Measurements from ENCODE around the gene GPR108.

GPR108 gene

DNA sequence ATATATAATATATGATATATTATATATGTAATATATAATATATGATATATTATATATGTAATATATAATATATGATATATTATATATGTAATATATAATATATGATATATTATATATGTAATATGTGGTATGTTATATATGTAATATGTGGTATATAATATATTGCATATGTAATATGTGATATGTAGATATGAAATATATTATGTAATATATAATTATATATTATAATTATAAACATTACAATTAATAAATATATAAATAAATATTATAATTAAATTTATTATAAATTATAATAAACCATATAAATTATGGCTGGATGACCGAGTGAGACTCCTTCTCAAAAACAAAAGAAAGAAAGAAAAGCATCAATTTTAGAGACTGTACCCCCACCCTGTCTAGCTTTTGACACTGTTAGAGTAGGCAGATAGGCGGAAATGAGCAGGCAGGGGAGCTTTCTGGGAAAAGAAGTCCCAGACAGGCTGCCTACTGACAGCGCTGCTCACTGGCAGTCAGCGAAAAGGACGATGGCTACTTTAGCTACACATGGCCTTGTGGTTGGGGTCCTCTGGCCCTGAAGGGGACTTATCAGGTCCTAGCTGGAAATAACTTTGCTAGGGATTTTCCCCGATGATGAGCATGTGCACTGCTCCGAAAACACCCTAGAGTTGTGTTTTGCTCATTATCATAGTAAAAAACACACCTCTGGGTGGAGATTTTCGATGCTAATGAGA, 36.6 kb downstream of the GPR108 start:
- no peak for DNase-seq

- no peak for DNase-seq
Observed at GRCh38 chr19:6699935-6700334, 37.4 kb downstream of the GPR108 start.

- no peak for DNase-seq
Observed at GRCh38 chr19:6697291-6697690, 40.1 kb downstream of the GPR108 start.

DNA sequence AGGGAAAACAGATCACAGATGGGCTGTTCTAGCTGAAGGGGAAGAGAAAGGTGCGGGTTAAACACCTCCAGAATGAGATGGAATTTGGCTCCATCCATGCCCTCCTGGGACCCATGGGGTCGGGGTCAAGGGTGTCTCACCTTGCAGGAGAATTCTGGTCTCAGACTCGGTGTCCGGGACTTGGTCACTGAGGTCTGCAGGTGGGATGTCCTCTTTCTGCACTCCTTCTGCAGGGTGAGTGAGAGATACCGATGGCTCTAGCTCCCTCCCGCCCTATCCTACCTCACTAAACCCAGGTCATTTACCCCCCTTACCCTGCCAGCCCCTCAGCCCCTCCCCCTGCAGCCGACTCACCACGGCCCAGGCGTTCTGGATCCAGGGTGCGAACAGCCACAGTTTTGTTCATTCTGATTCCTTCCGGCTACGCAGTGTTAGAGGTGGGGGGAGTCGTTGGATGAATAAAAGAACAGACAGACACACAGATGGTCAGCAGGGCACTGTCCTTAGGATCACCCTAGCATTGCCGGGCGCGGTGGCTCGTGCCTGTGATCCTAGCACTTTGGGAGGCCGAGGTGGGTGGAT, 41.0 kb downstream of the GPR108 start:
- no peak for DNase-seq

DNA sequence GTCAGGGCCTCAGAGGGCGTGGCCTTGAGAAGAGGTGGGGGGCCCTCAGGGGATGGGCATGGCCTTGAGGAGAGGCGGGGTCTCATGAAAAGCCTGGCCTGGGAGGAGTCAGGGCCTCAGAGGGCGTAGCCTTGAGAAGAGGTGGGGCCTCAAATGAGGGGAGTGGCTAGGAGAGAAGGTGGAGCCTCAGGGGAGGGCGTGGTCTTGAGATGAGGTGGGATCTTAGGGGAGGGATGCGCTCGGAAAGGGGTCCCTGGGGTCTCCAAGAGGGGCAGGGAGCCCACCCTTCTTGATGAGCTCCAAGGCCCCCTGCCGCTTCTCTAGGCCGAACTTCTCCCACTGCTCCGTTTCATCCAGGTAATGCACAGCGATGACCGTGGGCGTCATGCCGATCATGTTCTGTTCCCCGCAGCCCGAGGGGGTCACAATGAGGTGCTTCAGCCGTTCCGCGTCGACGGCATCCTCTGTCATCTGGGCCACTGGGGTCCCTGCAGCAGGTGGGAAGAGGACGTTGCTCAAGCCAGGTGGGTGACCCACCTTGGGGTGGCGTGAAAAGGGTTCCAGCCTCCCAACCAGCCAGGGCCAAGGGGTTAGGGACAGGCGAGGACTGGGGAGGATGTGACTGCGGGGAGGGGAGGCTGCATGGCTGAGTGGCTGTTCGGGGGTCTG, 43.1 kb downstream of the GPR108 start:
- DNase-seq: no peak

GRCh38 chr19:6693681-6694080, 43.7 kb downstream of the GPR108 start:
- DNase-seq: no peak

DNA sequence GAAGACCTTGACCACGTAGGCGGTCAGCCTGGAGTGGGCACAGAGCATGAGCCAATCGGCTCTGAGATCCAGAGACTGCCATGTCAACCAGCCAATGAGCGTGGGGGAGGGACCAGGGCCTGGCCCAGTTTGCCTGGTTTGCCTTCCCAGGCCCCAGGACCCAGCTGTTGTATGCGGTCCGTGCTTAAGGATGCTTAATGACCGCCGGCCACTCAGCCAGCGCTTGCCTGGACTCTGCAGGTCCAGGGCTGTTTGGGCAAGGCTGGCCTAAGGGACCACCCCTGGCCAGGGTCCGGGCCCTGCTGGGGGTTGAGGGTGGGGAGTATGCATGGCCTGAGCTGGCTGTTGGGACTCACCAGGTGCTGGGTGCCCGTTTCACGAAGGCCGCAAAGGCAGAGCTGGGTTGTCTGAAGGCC, 44.3 kb downstream of the GPR108 start:
- no peak for DNase-seq

GRCh38 chr19:6692027-6692426, 45.4 kb downstream of the GPR108 start:
- no peak for DNase-seq

- no peak for DNase-seq
Observed at GRCh38 chr19:6691342-6691741, 46.0 kb downstream of the GPR108 start.

DNA sequence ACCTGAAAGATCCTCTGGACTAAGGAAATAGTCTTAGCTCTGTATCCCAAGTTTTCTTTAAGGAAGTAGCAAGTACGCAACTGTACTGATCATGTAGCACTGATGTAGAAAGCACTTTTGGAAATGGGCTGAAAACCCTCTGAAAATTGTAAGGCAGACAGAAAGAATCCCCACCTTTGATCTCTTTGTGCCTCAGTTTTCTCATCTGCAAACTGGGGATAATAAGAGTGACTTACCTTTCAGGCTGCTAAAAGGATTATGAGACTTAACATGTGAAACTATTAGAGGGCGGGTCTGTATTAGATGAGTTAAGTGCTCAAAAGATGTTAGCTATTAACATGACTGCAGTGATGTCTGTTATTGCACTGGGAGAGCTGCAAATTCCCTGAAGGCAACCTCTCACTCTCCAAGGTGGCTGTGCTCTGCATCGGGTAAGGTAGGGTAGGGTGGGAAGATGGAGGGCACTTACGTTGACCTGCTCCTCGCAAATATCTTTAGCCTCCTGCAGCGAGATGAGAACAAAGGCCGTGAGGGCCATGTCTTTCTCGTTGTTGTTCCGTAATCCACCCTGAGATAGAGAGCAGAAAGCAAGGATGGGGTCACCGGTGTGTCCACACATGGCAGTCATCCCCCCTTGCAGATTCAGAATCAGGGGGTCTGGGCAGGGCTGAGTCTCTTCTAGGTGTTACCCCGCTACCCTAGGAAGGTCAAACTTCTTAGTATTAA, 47.1 kb downstream of the GPR108 start:
- DNase-seq: no peak

DNA sequence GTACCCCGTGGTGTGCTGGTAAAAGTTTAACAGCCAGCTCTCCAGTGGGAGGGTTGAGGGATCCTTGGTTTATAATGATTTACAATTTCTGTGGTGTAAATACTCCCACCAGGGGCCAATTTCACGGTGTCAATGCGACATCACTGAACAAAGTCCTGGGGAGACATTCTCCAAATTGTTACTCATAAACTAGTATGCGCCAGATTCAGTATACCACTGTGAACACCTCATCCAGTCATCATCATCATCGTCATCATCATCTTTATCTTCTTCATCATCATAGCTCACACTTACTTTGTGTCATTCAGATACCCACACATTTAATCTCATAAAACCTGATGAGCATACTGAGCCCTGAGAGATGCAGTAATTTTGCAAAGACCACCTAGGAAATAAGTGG, 50.3 kb downstream of the GPR108 start:
- no peak for DNase-seq

DNA sequence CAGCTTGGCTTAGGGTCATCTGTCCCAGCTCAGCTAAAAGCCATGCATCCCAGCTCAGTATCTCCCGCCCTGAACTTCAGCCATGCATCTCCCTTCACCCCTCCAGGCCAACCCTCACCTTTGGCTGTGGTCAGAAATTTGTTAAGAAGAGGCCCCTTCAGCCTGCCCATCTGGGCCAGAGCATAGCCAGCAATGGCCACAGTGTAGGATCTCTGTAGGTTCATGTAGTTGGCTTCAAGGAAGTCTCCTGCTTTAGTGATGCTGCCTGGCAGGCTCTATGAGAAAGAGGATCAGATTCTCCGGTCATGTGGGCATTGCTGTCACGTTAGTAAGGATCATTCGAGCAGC, 50.8 kb downstream of the GPR108 start:
- DNase-seq: no peak

DNA sequence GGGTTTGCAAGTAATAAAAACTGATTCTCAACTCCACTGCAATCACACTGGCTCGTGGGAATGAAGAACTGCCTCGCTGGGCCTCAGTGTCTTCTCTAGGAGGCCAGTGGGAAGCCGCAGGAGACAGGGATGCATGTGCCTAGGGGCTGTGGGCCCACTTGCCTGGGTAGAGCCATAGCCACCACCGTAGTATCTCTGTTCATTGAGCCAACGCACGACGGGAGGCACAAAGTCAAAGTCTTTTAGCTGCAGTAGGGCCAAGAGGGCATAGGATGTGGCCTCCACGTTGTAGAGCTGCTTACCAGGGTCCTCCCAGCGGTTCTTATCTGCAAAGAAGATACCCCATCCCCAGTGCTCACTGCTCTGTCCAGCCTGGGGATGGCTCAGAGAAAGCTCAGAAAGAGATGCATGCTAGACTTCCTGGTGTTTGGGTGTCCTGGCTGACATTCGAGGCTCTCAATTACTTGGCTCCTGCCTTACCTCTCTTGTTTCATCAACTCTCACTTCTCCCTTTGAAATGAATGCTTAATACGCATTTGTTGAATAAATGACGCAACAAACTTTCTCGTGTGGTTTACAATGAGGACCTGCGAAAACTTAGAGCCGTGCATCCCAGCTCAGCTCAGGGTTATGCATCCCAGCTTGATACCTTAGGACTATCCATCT, 51.3 kb downstream of the GPR108 start:
- DNase-seq: no peak

- no peak for DNase-seq
Observed at GRCh38 chr19:6685482-6685881, 51.9 kb downstream of the GPR108 start.

DNA sequence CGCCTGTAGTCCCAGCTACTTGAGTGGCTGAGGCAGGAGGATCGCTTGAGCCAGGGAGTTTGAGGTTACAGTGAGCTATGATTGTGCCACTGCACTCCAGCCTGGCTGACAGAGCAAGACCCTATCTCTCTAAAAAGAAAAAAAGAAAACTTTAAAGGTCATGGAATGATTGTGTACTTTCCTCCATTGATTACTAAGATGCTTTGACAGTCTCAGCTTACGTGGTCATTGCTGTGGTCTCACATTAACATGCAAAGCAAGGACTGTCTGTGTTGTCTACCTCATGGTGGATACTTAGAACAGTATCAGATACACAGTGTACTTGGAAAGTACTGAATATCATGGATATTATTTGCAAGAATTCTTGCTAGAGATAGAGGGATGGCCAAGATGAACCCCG, 53.4 kb downstream of the GPR108 start:
- no peak for DNase-seq

- DNase-seq: no peak
Observed at GRCh38 chr19:6682607-6683128, 54.7 kb downstream of the GPR108 start.

DNA sequence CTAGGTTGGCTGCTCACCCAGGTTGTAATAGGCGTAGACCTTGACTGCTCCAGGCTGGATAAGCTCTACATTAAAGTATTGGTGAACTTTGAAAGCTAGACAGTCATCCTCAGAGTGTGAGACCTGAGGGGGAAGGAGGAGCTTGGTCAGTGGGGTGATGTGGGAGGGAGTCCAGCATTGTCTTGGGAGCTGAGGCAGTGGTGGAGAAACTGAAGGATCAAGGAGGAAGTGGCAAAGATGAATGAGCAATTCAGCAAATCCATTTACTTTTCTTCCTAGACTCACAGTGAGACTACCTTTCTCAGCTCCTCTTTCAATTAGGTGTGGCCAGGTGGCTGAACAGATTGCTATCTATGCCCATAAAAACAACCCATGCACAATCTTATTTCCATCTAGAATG, 57.2 kb downstream of the GPR108 start:
- no peak for DNase-seq

All from T1000 (cell line).